H1 (cell line): ENCODE results near the gene CLCA1. TPM values are rescaled to one million over a fixed set of nuclear protein-coding genes. Genes with fewer than 3 reads are reported as not detected.

Source experiments
- CTCF ChIA-PET: fragments of 300-600 bp; sonication (Branson Sonifier 250); formaldehyde crosslinking; loops from one replicate; lab custom pipeline; 2021; ENCODE audit not compliant: partially characterized antibody; lab: Charles Lee
- POLR2A ChIA-PET: fragments of 300-600 bp; sonication (Branson Sonifier 250); formaldehyde crosslinking; loops from one replicate; lab custom pipeline; 2021; ENCODE audit warnings: inconsistent platforms; ENCODE audit not compliant: partially characterized antibody; lab: Charles Lee
- DNase-seq, 2 experiments: peaks; one replicate each; pipeline versions ENCODE4 v3.0.0 to v3.0.0-alpha.2; 2010 to 2022; ENCODE audit warnings: low spot score in 2 of 2, low read depth in 1 of 2, mixed read lengths in 1 of 2
- FAIRE-seq: peaks from 2 replicates; lab custom pipeline; 2011; peaks lifted over from hg19 to GRCh38; lab: Jason Lieb, UNC
- H2AFZ ChIP-seq: 2 replicates; pipeline ENCODE4 v1.8.1; 2012; ENCODE audit warnings: low read length, inconsistent platforms
- H2AK5ac ChIP-seq: 2 replicates; pipeline ENCODE4 v1.6.1; 2013; ENCODE audit warnings: low read depth, low read length
- H2BK120ac ChIP-seq: replicated peaks from 2 replicates; pipeline ENCODE3; 2013; ENCODE audit warnings: low read depth, low read length, inconsistent platforms
- H2BK12ac ChIP-seq: 2 replicates; pipeline ENCODE4 v1.6.1; 2013; ENCODE audit warnings: low read depth, low read length
- H2BK15ac ChIP-seq: 2 replicates; pipeline ENCODE4 v1.6.1; 2013; ENCODE audit warnings: low read length
- H2BK20ac ChIP-seq: 2 replicates; pipeline ENCODE4 v1.6.1; 2013; ENCODE audit warnings: low read length
- H2BK5ac ChIP-seq: 2 replicates; pipeline ENCODE4 v1.6.1; 2013; ENCODE audit warnings: low read depth, low read length
- H3K14ac ChIP-seq: 2 replicates; pipeline ENCODE4 v1.6.1; 2013; ENCODE audit warnings: inconsistent platforms; ENCODE audit not compliant: insufficient read length
- H3K18ac ChIP-seq: 2 replicates; pipeline ENCODE4 v1.6.1; 2013; ENCODE audit warnings: low read length; ENCODE audit errors: extremely low read depth
- H3K23ac ChIP-seq: 2 replicates; pipeline ENCODE4 v1.6.1; 2013; ENCODE audit warnings: inconsistent platforms; ENCODE audit not compliant: insufficient read length
- H3K23me2 ChIP-seq: 2 replicates; pipeline ENCODE4 v1.6.1; 2013; ENCODE audit warnings: low read depth, low read length
- H3K27ac ChIP-seq: 2 replicates; pipeline ENCODE4 v1.6.1; 2011; ENCODE audit warnings: low read depth, low read length, inconsistent platforms
- H3K27me3 ChIP-seq, 4 experiments: replicated peaks in 1 of 4; 1 replicate in 1 of 4; 2 replicates in 3 of 4; pipeline versions ENCODE4 v1.6.1 to v1.8.1; 2011 to 2013; ENCODE audit warnings: low read length in 3 of 4, mild to moderate bottlenecking in 3 of 4, inconsistent platforms in 2 of 4, mixed read lengths in 2 of 4, moderate library complexity in 1 of 4; ENCODE audit not compliant: control insufficient read depth in 3 of 4, insufficient read depth in 3 of 4; ENCODE audit errors: extremely low read depth in 1 of 4
- H3K36me3 ChIP-seq, 4 experiments: 2 replicates each; pipeline versions ENCODE4 v1.6.1 to v1.8.1; 2011 to 2013; ENCODE audit warnings: mild to moderate bottlenecking in 4 of 4, low read length in 3 of 4, moderate library complexity in 2 of 4, control low read depth in 1 of 4, inconsistent platforms in 1 of 4; ENCODE audit not compliant: insufficient read depth in 4 of 4, control insufficient read depth in 2 of 4
- H3K4ac ChIP-seq: replicated peaks from 2 replicates; pipeline ENCODE3; 2013; ENCODE audit warnings: low read length, low read depth, mixed read lengths, inconsistent platforms; ENCODE audit not compliant: insufficient read length
- H3K4me1 ChIP-seq, 4 experiments: replicated peaks in 1 of 4; 1 replicate in 1 of 4; 2 replicates in 3 of 4; pipeline versions ENCODE4 v1.6.1 to v1.8.1; 2011 to 2013; ENCODE audit warnings: low read length in 3 of 4, inconsistent platforms in 2 of 4, mixed read lengths in 1 of 4; ENCODE audit not compliant: insufficient read depth in 4 of 4, control insufficient read depth in 3 of 4
- H3K4me2 ChIP-seq, 2 experiments: 2 replicates each; pipeline versions ENCODE4 v1.6.1 to v1.8.1; 2011 to 2013; ENCODE audit warnings: low read depth in 2 of 2, low read length in 2 of 2, control low read depth in 1 of 2, inconsistent platforms in 1 of 2, mild to moderate bottlenecking in 1 of 2; ENCODE audit not compliant: insufficient read depth in 1 of 2
- H3K4me3 ChIP-seq, 4 experiments: fragments of 200-600, 300-600 bp in 1 of 4; sonication (generic), shearing (Covaris generic), sonication (Bioruptor Twin) in 1 of 4; 2 replicates each; pipeline versions ENCODE4 v1.5.1 to v1.8.1; 2011 to 2016; ENCODE audit warnings: low read length in 4 of 4, low read depth in 3 of 4, control low read depth in 2 of 4, inconsistent platforms in 2 of 4, mild to moderate bottlenecking in 2 of 4, mixed read lengths in 1 of 4, moderate library complexity in 1 of 4; ENCODE audit not compliant: insufficient read depth in 2 of 4; ENCODE audit errors: extremely low read depth in 1 of 4
- H3K56ac ChIP-seq: replicated peaks from 2 replicates; pipeline ENCODE3; 2013; ENCODE audit warnings: low read depth, mild to moderate bottlenecking, mixed read lengths, low read length, inconsistent platforms; ENCODE audit not compliant: insufficient read length
- H3K79me1 ChIP-seq: 2 replicates; pipeline ENCODE4 v1.6.1; 2013; ENCODE audit warnings: low read depth, low read length, control low read depth
- H3K79me2 ChIP-seq, 2 experiments: 2 replicates each; pipeline versions ENCODE4 v1.6.1 to v1.8.1; 2012 to 2013; ENCODE audit warnings: low read length in 2 of 2, mild to moderate bottlenecking in 2 of 2, inconsistent platforms in 1 of 2; ENCODE audit not compliant: insufficient read depth in 2 of 2, control insufficient read depth in 1 of 2
- H3K9ac ChIP-seq, 4 experiments: replicated peaks in 1 of 4; 1 replicate in 1 of 4; 2 replicates in 3 of 4; pipeline versions ENCODE4 v1.6.1 to v1.8.1; 2011 to 2013; ENCODE audit warnings: low read depth in 3 of 4, low read length in 3 of 4, control low read depth in 2 of 4, mild to moderate bottlenecking in 2 of 4, moderate library complexity in 2 of 4, inconsistent platforms in 1 of 4; ENCODE audit errors: extremely low read depth in 1 of 4
- H3K9me3 ChIP-seq, 2 experiments: 2 replicates each; pipeline versions ENCODE4 v1.6.1 to v1.8.1; 2012 to 2013; ENCODE audit warnings: mild to moderate bottlenecking in 2 of 2, moderate library complexity in 2 of 2, control low read depth in 1 of 2, inconsistent platforms in 1 of 2, low read depth in 1 of 2, low read length in 1 of 2, mixed read lengths in 1 of 2; ENCODE audit not compliant: insufficient read depth in 2 of 2
- H4K20me1 ChIP-seq, 2 experiments: replicated peaks in 1 of 2; 2 replicates each; pipeline versions ENCODE3 to v1.8.1; 2011 to 2013; ENCODE audit warnings: inconsistent platforms in 2 of 2, low read length in 2 of 2, mild to moderate bottlenecking in 1 of 2; ENCODE audit not compliant: insufficient read depth in 2 of 2, control insufficient read depth in 1 of 2
- H4K5ac ChIP-seq: 2 replicates; pipeline ENCODE4 v1.6.1; 2013; ENCODE audit warnings: low read length, low read depth, mixed read lengths, inconsistent platforms; ENCODE audit not compliant: insufficient read length
- H4K8ac ChIP-seq: 2 replicates; pipeline ENCODE4 v1.8.0; 2013; ENCODE audit warnings: mild to moderate bottlenecking, moderate library complexity, low read length, inconsistent platforms; ENCODE audit not compliant: insufficient read depth; ENCODE audit errors: extremely low read depth
- H4K91ac ChIP-seq: replicated peaks from 2 replicates; pipeline ENCODE3; 2013; ENCODE audit warnings: low read length, mixed read lengths, inconsistent platforms; ENCODE audit not compliant: insufficient read length
- CREB1 ChIP-seq: IDR thresholded peaks from 2 replicates; pipeline ENCODE4 v1.6.1; 2012; ENCODE audit warnings: inconsistent platforms
- GTF2F1 ChIP-seq: IDR thresholded peaks from 2 replicates; pipeline ENCODE4 v1.6.1; 2012; ENCODE audit warnings: low read depth, low read length, improper control_type of control experiment, borderline replicate concordance
- MAFK ChIP-seq: IDR thresholded peaks from 2 replicates; pipeline ENCODE4 v1.6.1; 2012; ENCODE audit warnings: low read depth, mild to moderate bottlenecking, improper control_type of control experiment, low read length
- SP4 ChIP-seq: IDR thresholded peaks from 2 replicates; pipeline ENCODE4 v1.6.1; 2012; ENCODE audit warnings: low read length, inconsistent platforms
- SUZ12 ChIP-seq: fragments of 200-600 bp; sonication (generic); IDR thresholded peaks from 2 replicates; pipeline ENCODE4 v1.6.1; 2012; ENCODE audit warnings: mild to moderate bottlenecking, inconsistent platforms, low read length, moderate library complexity, mixed read lengths
- WGBS, 2 experiments: shearing (Covaris generic) in 1 of 2; methylation state at CpG; one replicate each; pipeline versions ENCODE4 v1.1.6 to v1.1.7; 2013 to 2015; ENCODE audit warnings: low lambda C conversion rate in 2 of 2, mixed read lengths in 2 of 2, inconsistent platforms in 1 of 2, low coverage in 1 of 2, missing lambda C conversion rate in 1 of 2; ENCODE audit not compliant: insufficient replicate concordance in 2 of 2, insufficient coverage in 1 of 2, insufficient read length in 1 of 2; ENCODE audit errors: extremely low coverage in 1 of 2, missing lambda C conversion rate in 1 of 2; 5-methylcytosine and 5-hydroxymethylcytosine counted together
- long read RNA-seq, 2 experiments: library from RNA in 1 of 2; library from capped mRNA in 1 of 2; stranded (forward); transcript quantifications; one replicate each; pipeline ENCODE4 v2.0.0, GENCODE V29; 2021; ENCODE audit warnings: inconsistent platforms in 1 of 2
- polyA minus RNA-seq, 3 experiments: library from RNA; depleted of rRNA, polyadenylated mRNA; stranded (reverse); fragments of >200 nt; gene quantifications; 1 replicate in 2 of 3; 2 replicates in 1 of 3; pipeline ENCODE4 v1.2.3, GENCODE V29; 2011
- polyA plus RNA-seq, 7 experiments: library from polyadenylated mRNA; depleted of rRNA in 3 of 7; stranded (reverse) in 5 of 7; unstranded in 2 of 7; fragments of >200 nt in 5 of 7; fragments of 200-250 nt in 2 of 7; gene quantifications; 1 replicate in 5 of 7; 2 replicates in 1 of 7; 4 replicates in 1 of 7; pipeline versions ENCODE4 v1.2.1 to v1.2.3, GENCODE V29; 2011 to 2013; ENCODE audit warnings: missing spikeins in 2 of 7, mixed read lengths in 2 of 7
- total RNA-seq: library from RNA; stranded (reverse); fragmentation: NEBNext Ultra II Directional; extraction: Animal tissue kit (Norgen Biotek cat#: 25700); gene quantifications from 2 replicates; pipeline ENCODE4 v1.2.1, GENCODE V29; 2021

CLCA1 gene
- total RNA-seq = not detected in 2 replicates
- polyA plus RNA-seq (2011; rRNA removed) = not detected in 2 replicates
- not detected for polyA plus RNA-seq (2011; cell fraction: cytosol; rRNA removed)
- not detected for polyA plus RNA-seq (2011; cell fraction: nucleus; rRNA removed)
- not detected in 4 replicates for polyA plus RNA-seq (2012, experiment 1 of 2)
- not detected for polyA plus RNA-seq (2012, experiment 2 of 2)
- not detected for polyA plus RNA-seq (2013, experiment 1 of 2)
- polyA plus RNA-seq (2013, experiment 2 of 2) = not detected
- not detected in 2 replicates for polyA minus RNA-seq (2011; rRNA and poly(A)+ RNA removed)
- not detected for polyA minus RNA-seq (2011; cell fraction: cytosol; rRNA and poly(A)+ RNA removed)
- polyA minus RNA-seq (2011; cell fraction: nucleus; rRNA and poly(A)+ RNA removed) = not detected
- long read RNA-seq, experiment 1 = 0 reads
- long read RNA-seq, experiment 2 = 0 reads

- Histone ChIP-seq H3K27me3 (no peaks in the 10 kb centered on the region), H3K56ac (no peak within 1 kb of the TSS), H3K9ac (no peak within 1 kb of the TSS), H3K9me3 (no peaks in the 10 kb centered on the region), H2BK120ac (no peak within 1 kb of the TSS), H3K36me3 (no peaks in the 10 kb centered on the region), H3K4me2 (no peak within 1 kb of the TSS), H3K18ac (no peak within 1 kb of the TSS), H3K14ac (no peak within 1 kb of the TSS)
- TF ChIP-seq MAFK (no peak), CREB1 (no peak), SP4 (no peak), GTF2F1 (no peak), SUZ12 (no peak)
- TF ChIP-seq, all 59 proteins: peak for 0
- H2BK15ac ChIP-seq = no peak within 1 kb of the TSS
- H3K27ac ChIP-seq = no peak within 1 kb of the TSS
- no peak within 1 kb of the TSS for H2AK5ac ChIP-seq
- DNase-seq (no peak), FAIRE-seq (no peak)
- no peak within 1 kb of the TSS for H2BK5ac ChIP-seq
- H2BK20ac ChIP-seq = no peak within 1 kb of the TSS
- 94% methylated on average over 7 of the region's 7 CpGs; no CpG with 5 or more reads in 1 of the 2 experiments for WGBS, 2 experiments
- no peak within 1 kb of the TSS for H2AFZ ChIP-seq
- H3K79me2 ChIP-seq = no peaks in the 10 kb centered on the region
- H4K20me1 ChIP-seq = no peaks in the 10 kb centered on the region
- no peak within 1 kb of the TSS for H3K4ac ChIP-seq
- H3K79me1 ChIP-seq = no peaks in the 10 kb centered on the region
- H3K4me1 ChIP-seq = no peaks in the 10 kb centered on the region
- no peak within 1 kb of the TSS for H4K91ac ChIP-seq
- POLR2A ChIA-PET = interaction anchor here (0.5 kb wide), 1 partner anchor 42 kb away, joined by 4 read pairs; no protein-coding TSS in a partner anchor
- no peak within 1 kb of the TSS for H3K4me3 ChIP-seq
- no peak within 1 kb of the TSS for H4K8ac ChIP-seq
- H3K23me2 ChIP-seq = no peaks in the 10 kb centered on the region
- no peak within 1 kb of the TSS for H4K5ac ChIP-seq
- no peak within 1 kb of the TSS for H2BK12ac ChIP-seq
- H3K23ac ChIP-seq = no peak within 1 kb of the TSS
- CTCF ChIA-PET = interaction anchor here (1.5 kb wide), 1 partner anchor 31 kb away, joined by 12 read pairs; no protein-coding TSS in a partner anchor
These were observed at the start of gene CLCA1 for GRCh38 chr1:86468501-86468977. Gene CLCA1, plus strand, starts transcription at chr1:86468927. Its CDS starts 45 bp downstream, at chr1:86468972.
